Endothelial cell of coronary artery (primary cell): Measurements from ENCODE around the gene METAP2. TPM values are rescaled to one million over a fixed set of nuclear protein-coding genes. Genes with fewer than 3 reads are reported as not detected.

Experiments used
- total RNA-seq: library from RNA; depleted of rRNA; stranded (reverse); fragments of >200 nt; gene quantifications from 2 replicates; pipeline ENCODE4 v1.2.3, GENCODE V29; 2014

Gene METAP2
- total RNA-seq: 74.9 and 78.9 TPM in 2 replicates

GRCh38 chr12:95473884-95474659 lies at the start of gene METAP2:
METAP2 (plus strand) TSS chr12:95474152; CDS start chr12:95474180, 28 bp downstream.

GRCh38 chr12:95551305-95551704 lies 77.4 kb downstream of the METAP2 start, which contains the start of gene USP44:
USP44 (minus strand) TSS chr12:95551476; CDS start chr12:95534256, 17,220 bp downstream.

Other genes with a start within 250 kb of the METAP2 start
- 0.63 and 0.85 TPM in 2 replicates for gene USP44, start 77.3 kb downstream of the METAP2 start, total RNA-seq